Fibroblast of lung (primary cell): Measurements from ENCODE around the gene TMEM117. TPM values are rescaled to one million over a fixed set of nuclear protein-coding genes. Genes with fewer than 3 reads are reported as not detected.

Source experiments
- DNase-seq, 2 donors: peaks; one replicate each; pipeline versions ENCODE4 v3.0.0 to v3.0.0-alpha.2; 2010; ENCODE audit warnings: low read depth in 2 of 2
- H2AFZ ChIP-seq: 2 replicates; pipeline ENCODE4 v1.5.1; 2012; ENCODE audit warnings: low read length, control low read depth, inconsistent platforms
- H3K27ac ChIP-seq: 2 replicates; pipeline ENCODE4 v1.5.1; 2011; ENCODE audit warnings: low read length, control low read depth; ENCODE audit not compliant: insufficient read depth
- H3K27me3 ChIP-seq: 2 replicates; pipeline ENCODE4 v1.5.1; 2011; ENCODE audit warnings: mild to moderate bottlenecking, low read length; ENCODE audit not compliant: control insufficient read depth, insufficient read depth
- H3K36me3 ChIP-seq: 2 replicates; pipeline ENCODE4 v1.5.1; 2011; ENCODE audit warnings: low read length; ENCODE audit not compliant: control insufficient read depth, insufficient read depth
- H3K4me1 ChIP-seq: 2 replicates; pipeline ENCODE4 v1.5.1; 2011; ENCODE audit warnings: low read length; ENCODE audit not compliant: control insufficient read depth, insufficient read depth; ENCODE audit errors: extremely low read depth
- H3K4me2 ChIP-seq: 2 replicates; pipeline ENCODE4 v1.5.1; 2011; ENCODE audit warnings: low read length, control low read depth; ENCODE audit not compliant: insufficient read depth; ENCODE audit errors: extremely low read depth
- H3K4me3 ChIP-seq, 4 experiments: fragments of 200-600 bp in 1 of 4; sonication (generic) in 1 of 4; replicated peaks in 1 of 4; 2 replicates each; pipeline ENCODE4 v1.5.1; 2011 to 2016; ENCODE audit warnings: low read length in 4 of 4, low read depth in 3 of 4, mild to moderate bottlenecking in 3 of 4, control low read depth in 2 of 4, inconsistent platforms in 1 of 4, mixed read lengths in 1 of 4; ENCODE audit not compliant: insufficient read depth in 1 of 4; ENCODE audit errors: control extremely low read depth in 1 of 4
- H3K79me2 ChIP-seq: 2 replicates; pipeline ENCODE4 v1.5.1; 2012; ENCODE audit warnings: mild to moderate bottlenecking, low read length, inconsistent platforms; ENCODE audit not compliant: control insufficient read depth, insufficient read depth
- H3K9ac ChIP-seq: 2 replicates; pipeline ENCODE4 v1.5.1; 2011; ENCODE audit warnings: mild to moderate bottlenecking, low read length, control low read depth; ENCODE audit not compliant: insufficient read depth
- H3K9me3 ChIP-seq: 2 replicates; pipeline ENCODE4 v1.5.1; 2012; ENCODE audit warnings: low read depth, low read length; ENCODE audit not compliant: control insufficient read depth, insufficient read depth
- H4K20me1 ChIP-seq: 2 replicates; pipeline ENCODE4 v1.5.1; 2011; ENCODE audit warnings: low read length; ENCODE audit not compliant: control insufficient read depth, insufficient read depth; ENCODE audit errors: extremely low read depth
- EZH2 ChIP-seq: IDR thresholded peaks from 2 replicates; pipeline ENCODE4 v1.5.1; 2012; ENCODE audit warnings: low read length, control low read depth, mild to moderate bottlenecking; ENCODE audit errors: missing control alignments
- polyA plus RNA-seq, 2 donors: library from polyadenylated mRNA; depleted of rRNA in 1 of 2; stranded (reverse) in 1 of 2; unstranded in 1 of 2; fragments of >200 nt; gene quantifications; 2 replicates each; pipeline ENCODE4 v1.2.1, GENCODE V29; 2011 to 2012; ENCODE audit warnings: missing spikeins in 1 of 2
- total RNA-seq: library from RNA; depleted of rRNA; stranded (reverse); fragments of >200 nt; gene quantifications from 2 replicates; pipeline ENCODE4 v1.2.1, GENCODE V29; 2014
- TF ChIP-seq, protein P1 (sequence below), 2 donors: IDR thresholded peaks in 1 of 2; conservative IDR thresholded peaks in 1 of 2; 1 replicate in 1 of 2; 2 replicates in 1 of 2; pipeline ENCODE4 v1.5.1; 2011 to 2012; ENCODE audit warnings: low read length in 2 of 2, control low read depth in 1 of 2, inconsistent platforms in 1 of 2, low read depth in 1 of 2, mild to moderate bottlenecking in 1 of 2

TMEM117 gene
- total and polyA plus RNA-seq, 2 donors (not counting 1 experiment from before 2014, with no cell fraction given): 7.6 to 7.8 TPM

DNA sequence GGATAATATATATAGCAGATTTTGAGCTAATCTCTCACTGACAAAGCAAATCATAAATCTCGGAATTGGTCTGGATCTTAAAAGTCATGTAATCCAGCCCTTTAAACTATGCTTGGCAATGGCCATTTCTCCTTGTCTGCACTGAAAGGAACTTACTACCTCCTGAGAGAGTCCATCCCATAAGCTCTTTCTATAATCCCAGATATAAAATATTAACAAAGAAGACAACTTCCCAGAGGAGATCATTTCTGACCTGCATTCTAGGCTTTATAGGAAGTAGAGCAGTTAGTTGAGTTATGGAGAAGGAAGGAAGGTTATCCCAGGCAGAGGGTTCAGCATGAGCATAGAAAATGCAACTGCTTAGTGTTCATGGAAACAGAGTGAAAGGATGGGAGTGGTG, 99.7 kb downstream of the TMEM117 start:
- Histone ChIP-seq H3K27ac (no peak overlapping the region), H2AFZ (no peak overlapping the region), H4K20me1 (no peaks in the 10 kb centered on the region), H3K9me3 (no peaks in the 10 kb centered on the region), H3K36me3 (no peaks in the 10 kb centered on the region), H3K9ac (no peak overlapping the region), H3K4me2 (no peak overlapping the region), H3K27me3 (no peaks in the 10 kb centered on the region), H3K4me1 (no peaks in the 10 kb centered on the region), H3K4me3 (no peak overlapping the region), H3K79me2 (no peaks in the 10 kb centered on the region)
- DNase-seq: no peak
- no peak for TF ChIP-seq EZH2
- TF ChIP-seq, protein P1, sequence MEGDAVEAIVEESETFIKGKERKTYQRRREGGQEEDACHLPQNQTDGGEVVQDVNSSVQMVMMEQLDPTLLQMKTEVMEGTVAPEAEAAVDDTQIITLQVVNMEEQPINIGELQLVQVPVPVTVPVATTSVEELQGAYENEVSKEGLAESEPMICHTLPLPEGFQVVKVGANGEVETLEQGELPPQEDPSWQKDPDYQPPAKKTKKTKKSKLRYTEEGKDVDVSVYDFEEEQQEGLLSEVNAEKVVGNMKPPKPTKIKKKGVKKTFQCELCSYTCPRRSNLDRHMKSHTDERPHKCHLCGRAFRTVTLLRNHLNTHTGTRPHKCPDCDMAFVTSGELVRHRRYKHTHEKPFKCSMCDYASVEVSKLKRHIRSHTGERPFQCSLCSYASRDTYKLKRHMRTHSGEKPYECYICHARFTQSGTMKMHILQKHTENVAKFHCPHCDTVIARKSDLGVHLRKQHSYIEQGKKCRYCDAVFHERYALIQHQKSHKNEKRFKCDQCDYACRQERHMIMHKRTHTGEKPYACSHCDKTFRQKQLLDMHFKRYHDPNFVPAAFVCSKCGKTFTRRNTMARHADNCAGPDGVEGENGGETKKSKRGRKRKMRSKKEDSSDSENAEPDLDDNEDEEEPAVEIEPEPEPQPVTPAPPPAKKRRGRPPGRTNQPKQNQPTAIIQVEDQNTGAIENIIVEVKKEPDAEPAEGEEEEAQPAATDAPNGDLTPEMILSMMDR (conservative IDR thresholded peaks at IDR 0.05 in 1 of 2, IDR thresholded peaks at IDR 0.05 in 1 of 2; ENCODE audit: low read depth in 1 of 2, low read length in 2 of 2): no peak

DNA sequence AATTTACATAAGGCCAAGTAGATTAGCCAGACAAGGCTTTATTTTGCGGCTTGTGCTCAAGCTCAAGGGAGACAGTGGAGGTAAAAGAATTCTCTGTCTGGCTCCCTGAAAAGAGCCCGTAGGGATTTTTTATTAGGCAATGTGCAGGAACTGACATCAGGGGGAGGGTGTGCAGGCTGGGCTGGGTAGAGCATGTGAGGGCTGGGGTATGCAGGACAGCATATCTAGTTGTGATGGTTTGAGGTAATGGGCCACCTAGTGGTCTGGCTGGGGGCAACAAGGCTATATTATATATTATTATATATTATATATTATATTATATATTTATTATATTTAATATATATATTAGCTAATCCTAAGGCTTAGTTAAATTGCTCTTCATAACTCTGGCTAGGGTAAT, 102.1 kb downstream of the TMEM117 start:
- H3K9me3 ChIP-seq: no peaks in the 10 kb centered on the region

DNA sequence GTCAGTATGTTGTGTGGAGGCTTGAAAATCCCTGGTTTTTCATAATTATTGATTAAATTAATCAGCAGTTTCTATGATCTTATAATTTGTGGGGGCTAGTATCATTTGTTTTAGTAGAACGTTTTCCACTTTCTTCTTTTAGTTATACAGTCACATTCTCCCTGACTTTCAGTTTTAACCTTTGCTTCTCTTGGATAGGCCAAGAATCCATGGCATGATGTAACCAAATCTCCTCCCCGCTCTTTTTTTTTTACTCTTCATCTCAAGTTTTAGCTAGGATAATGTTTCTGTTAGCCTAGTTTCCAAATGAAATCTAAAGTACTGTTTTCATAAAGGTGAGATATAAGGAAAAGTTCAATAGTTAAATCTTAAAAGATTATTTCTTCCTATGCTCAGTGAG, 106.5 kb downstream of the TMEM117 start:
- Histone ChIP-seq H3K4me2 (no peak overlapping the region), H3K79me2 (no peaks in the 10 kb centered on the region), H3K27me3 (no peaks in the 10 kb centered on the region), H3K36me3 (no peaks in the 10 kb centered on the region), H2AFZ (no peak overlapping the region), H3K4me3 (no peak overlapping the region), H3K9ac (no peak overlapping the region), H3K27ac (no peak overlapping the region), H3K9me3 (no peaks in the 10 kb centered on the region), H4K20me1 (no peaks in the 10 kb centered on the region), H3K4me1 (no peaks in the 10 kb centered on the region)
- no peak for TF ChIP-seq EZH2
- TF ChIP-seq, protein P1 (conservative IDR thresholded peaks at IDR 0.05 in 1 of 2, IDR thresholded peaks at IDR 0.05 in 1 of 2; ENCODE audit: low read depth in 1 of 2, low read length in 2 of 2): no peak
- peak in 1 of 2 donors; percentile 11 for DNase-seq

More for the DNA sequence above, 102.1 kb downstream of the TMEM117 start:
- Histone ChIP-seq H3K4me1 (no peaks in the 10 kb centered on the region), H3K27me3 (no peaks in the 10 kb centered on the region), H2AFZ (no peak overlapping the region), H3K4me2 (no peak overlapping the region), H3K4me3 (no peak overlapping the region), H3K9ac (no peak overlapping the region), H3K36me3 (no peaks in the 10 kb centered on the region), H3K27ac (no peak overlapping the region), H3K79me2 (no peaks in the 10 kb centered on the region), H4K20me1 (no peaks in the 10 kb centered on the region)
- TF ChIP-seq, protein P1 (conservative IDR thresholded peaks at IDR 0.05 in 1 of 2, IDR thresholded peaks at IDR 0.05 in 1 of 2; ENCODE audit: low read depth in 1 of 2, low read length in 2 of 2): peak; percentile 16 to 53
- TF ChIP-seq EZH2: no peak
- DNase-seq: peak in 1 of 2 donors; percentile 17
